ENCODE measurements around the gene OR51T1.

The OR51T1 gene

DNA sequence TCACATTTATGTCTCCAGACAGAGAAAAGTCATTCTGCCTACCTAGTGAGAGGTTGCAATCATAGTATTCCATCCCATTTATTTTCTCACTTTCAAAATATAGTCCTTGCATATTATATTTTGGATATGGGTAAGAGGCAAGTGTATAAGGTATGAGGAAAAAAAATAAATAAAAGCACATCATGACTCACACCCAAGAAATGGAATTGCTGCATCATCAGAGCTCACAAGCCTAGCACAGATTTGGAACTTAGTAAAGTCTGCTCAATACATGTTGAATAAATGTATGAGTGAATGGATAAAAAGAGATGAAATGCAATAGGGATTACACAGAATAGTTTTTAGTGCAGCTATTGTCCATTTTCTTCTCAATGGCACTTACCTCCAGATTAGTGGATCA lies 44.9 kb downstream of the OR51T1 start:
- no peak for DNase-seq (ENCODE audit: low read depth in 2 of 2)

Measured in stimulated activated CD4-positive, alpha-beta T cell treated with anti-CD3 and anti-CD28 coated beads, Interleukin-15, amount 100 ng/mL, for 48 hours (primary cell).